NCI-H146 treated with DMSO at 0.1 percent for 48 hours (cell line): ENCODE results near the gene SLC35E1.

Experiments
- DNase-seq: peaks from one replicate; lab custom pipeline; 2025; ENCODE audit not compliant: unreplicated experiment; lab: John Stamatoyannopoulos, UW

Gene SLC35E1

DNA sequence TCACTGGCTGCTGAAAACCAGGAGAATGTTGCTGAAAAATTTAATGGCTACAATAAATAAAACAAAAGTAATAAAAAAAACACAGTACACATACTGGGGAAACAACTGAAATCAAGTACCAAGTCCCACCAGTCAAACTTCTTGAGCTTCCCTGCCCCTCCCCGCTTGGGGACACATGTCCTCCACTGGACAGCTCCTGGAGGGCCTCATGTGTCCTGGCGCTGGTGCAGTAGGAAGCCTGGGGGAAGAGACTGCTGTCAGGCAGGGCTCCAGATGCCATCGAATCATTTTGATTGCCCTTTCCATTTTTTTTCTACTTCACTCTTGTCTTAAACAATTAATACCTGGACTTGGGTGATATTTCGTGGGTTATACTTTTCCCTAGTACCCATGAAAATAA is 26.6 kb upstream of the SLC35E1 start:
- DNase-seq: no peak

DNA sequence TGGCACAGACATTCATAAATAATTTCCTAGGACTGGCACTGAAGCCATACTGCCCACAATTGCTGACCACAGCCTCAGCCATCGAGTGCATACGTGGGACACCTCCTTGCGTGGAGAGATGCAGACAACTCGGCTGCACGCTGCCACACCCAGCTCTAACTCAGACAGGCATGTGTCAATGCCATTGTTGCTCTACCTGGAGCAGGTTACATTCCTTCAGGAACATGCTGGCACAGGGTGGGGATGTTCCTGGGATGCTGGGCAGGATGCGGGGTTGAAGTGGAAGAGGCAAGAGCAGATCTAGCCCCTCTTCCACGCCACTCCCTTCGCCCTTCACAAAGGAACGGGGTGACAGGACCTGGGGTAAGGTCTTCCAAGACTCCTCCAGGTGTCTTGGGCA is 24.2 kb upstream of the SLC35E1 start:
- no peak for DNase-seq

- no peak for DNase-seq
Observed at GRCh38 chr19:16595097-16595496, 22.9 kb upstream of the SLC35E1 start.

- DNase-seq: no peak
Observed at GRCh38 chr19:16594681-16595091, 22.5 kb upstream of the SLC35E1 start.

- DNase-seq: no peak
Observed at GRCh38 chr19:16594131-16594586, 21.9 kb upstream of the SLC35E1 start.

DNA sequence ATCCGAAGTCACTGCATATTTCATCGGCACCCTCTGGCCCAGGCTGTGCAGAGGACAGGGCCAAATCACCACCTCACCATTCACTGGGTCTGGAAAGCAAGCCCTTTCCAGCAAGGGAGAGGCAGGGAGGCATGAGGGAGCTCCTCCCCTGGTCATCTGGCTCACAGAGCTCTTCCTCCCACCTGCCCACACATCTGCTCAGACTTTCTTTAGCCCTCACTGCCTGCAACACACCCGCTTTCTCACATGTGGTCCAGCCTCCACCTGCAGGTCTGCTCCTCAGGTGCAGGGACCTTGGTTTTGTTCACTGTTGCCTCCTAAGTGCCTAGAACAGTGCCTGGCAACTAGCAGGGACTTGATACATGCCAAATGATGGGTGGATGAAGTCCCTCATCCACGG is 21.0 kb upstream of the SLC35E1 start:
- DNase-seq: no peak

DNA sequence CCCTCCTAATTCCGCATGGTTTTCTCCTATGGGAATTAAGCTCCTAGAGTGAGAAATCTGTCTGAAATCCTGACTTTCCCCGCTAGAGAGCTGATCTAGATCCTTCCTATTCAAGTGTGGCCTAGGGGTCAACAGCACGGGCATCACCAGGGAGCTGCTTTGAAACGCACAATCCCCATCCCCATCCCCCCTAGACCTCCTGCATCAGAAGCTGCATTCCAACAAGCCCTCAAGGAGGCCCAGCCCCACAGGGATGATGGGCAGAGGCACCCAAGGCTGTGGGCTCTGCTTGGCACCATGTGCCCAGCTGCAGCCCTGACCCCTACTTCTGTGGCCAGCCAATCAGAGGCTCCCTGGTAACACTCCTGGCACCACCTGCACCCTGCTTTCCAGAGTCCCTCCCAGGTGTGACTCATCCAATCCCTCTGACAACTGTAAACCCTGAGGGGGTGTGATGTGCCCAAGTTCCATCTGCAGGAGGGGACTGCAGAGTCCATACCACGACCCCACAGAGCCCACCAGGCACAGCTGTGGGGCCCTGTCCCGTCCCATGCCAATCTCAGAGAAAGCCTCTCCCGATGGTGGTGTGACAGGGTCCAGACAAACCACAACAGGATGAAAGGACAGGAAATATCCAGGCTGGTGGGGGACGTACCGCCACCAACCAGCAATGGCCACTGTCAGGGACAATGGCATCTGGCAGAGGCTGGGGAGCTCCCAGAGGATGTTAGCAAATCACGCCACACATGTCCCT is 19.8 kb upstream of the SLC35E1 start:
- no peak for DNase-seq

GRCh38 chr19:16590876-16591802 is 18.9 kb upstream of the SLC35E1 start:
- no peak for DNase-seq

DNA sequence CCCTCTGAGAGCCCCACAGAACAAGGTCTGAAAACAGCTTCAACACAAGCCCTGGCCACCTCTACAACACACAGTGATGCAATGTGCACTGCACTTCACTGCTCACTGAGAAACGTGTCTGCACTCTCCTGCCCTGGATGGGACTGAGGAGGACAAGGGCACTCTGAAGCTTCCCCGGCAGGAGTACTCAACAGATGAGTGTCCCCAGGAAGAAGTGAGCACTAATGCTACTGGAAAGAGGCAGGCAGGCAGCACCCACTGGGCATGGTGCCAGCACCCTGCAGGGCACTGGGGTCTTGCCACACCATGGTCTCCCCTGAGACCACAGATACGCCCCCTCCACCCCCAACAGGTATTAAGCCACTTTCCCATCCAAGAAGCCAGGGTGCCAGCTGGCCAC is 17.7 kb upstream of the SLC35E1 start:
- DNase-seq: no peak

DNA sequence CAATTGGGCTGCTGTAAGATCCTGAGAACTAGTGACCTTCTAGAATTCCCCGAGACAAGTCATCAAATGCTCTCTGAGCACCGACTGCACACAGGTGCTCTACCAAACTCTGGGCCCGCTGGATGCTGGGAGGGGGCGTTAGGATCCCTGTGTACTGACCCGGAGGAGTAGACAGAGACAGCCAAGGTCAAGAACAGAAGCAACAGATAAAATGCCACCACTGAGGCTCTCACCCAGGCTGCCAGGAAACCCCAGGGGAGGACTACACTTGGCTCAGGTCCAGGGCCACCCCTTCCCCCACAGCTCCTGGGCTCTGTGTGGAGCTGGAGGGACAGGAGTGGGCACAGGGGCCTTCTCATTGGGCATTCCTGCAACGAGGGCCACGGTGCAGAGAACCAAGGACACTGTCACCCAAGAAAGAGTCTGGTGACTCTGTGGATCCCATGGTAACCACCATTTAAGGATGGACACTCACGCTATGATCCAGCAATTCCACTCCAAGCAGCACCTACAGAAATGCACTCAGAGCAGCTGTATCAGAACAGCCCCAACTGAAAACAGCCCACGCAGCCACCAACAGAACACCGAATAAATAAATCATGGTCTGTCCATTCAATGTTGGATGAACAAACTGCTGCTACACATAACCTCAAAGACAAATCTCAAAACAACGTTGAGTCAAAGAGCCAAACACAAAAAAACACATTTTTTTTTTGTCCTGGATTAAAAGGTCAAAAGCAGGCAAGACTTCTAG is 16.8 kb upstream of the SLC35E1 start:
- DNase-seq: no peak

DNA sequence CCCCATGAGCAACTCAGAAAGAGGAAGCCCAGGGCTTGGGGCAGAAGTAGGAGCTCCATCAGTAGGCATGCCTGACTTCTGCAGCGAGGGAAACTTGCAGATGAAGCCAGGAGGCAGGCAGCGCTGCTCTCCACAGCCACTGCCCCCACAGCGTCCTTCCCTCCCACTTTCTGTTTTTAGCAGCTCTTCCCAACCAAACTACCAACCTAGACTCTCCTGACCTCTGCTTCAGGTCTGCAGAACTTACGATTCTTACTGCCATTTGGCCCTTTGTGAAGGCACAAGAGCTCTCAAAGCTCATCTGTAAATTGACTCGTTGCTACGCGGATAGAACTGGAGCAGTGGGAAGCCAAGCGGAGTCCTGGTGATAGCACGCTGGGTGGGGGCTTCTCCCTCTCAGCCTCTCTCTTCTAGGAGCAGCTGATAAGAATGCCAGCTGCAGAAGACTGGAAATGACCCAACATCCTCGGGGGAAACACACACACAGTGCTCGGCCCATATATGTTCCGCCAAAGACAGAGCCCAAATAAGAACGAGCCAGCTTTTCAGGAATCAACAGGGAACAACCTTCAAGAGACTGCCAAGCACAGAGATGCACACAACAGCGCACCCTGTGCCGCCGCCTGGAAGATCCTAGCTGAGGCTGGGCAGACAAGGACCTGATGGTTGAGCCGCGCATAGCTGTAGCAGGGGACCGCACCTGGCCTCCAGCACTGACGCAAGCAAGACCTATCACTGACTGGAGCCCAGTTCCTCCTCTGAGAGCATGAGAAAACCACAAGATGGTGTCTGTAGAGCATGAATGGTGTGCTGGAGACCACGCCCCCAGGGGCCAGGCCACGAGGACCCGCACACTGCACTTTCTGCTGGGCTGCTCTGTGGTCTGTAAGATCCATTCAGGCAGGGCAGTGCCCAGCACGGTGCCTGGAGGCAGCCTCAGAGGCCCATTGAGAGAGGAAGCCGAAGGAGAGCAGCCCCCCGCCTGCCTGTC is 15.9 kb upstream of the SLC35E1 start:
- DNase-seq: peak; percentile 68

GRCh38 chr19:16586991-16587832 is 15.0 kb upstream of the SLC35E1 start:
- DNase-seq: peak; percentile 23

DNA sequence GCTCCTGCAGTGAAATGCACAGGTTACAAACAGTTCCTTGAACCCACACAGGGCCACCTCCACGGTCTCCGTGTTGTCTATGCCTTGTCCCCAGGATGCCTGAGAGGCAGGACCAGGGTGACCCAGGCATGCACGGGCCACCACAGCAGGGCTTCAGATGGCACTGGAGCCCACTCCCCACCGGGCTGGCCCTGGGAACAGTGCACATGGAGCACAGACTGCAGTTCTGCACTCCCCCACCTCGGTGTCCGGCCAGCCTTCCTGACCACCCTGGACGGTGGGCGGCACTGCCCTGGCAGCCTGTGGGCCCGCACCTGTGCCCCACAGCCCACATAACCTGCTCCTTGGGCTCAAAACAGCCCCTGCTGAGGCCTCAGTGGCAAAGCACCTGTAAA is 14.3 kb upstream of the SLC35E1 start:
- DNase-seq: no peak

GRCh38 chr19:16585808-16586476 is 13.7 kb upstream of the SLC35E1 start:
- no peak for DNase-seq

GRCh38 chr19:16585094-16585801 is 13.0 kb upstream of the SLC35E1 start:
- no peak for DNase-seq

DNA sequence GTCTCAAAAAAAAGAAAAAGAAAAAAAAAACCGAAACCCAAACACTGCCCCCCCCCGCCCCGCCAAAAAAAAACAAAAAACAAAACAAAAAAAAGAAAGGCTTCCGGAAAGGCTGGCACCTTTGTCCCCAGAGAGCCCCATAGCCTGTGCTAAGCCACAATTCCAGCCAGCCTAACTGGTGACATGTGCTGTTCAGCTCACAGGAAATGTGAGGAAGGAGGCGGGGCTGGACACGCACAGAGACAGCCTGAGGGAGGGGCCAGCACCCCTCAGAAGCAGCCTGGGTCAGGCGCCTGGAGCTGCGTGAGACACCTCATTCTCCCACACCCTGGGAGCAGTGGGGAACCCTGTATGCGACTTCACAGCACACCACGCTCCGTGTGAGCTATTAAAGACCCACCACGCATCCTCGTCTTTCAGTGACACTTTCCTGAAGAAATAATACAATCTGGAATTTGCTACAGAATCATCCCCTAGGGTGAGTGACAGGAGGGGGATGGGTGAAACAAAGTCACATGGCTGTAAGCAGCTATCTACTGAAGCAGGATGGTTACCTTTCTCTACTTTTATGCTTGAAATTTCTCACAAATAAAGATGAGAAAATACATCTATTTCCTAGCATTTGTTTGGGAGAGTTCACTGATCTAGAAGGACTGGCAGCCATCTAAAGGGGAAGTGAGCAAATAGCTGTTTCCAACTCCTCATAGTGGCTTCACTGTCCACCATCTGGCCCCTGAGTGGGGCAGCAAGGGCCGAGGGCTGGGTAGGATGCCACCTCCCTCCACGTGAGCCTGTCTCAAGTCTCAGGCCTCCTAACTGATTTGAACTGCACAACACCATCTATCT is 12.3 kb upstream of the SLC35E1 start:
- peak; percentile 30 for DNase-seq
